ENCODE results near the gene ARL14EP.

ARL14EP gene

GRCh38 chr11:30322826-30323710 lies at the start of gene ARL14EP:
TSS of gene ARL14EP (plus strand) at chr11:30323104. CDS start at chr11:30330949, 7,845 bp downstream.
- peak; percentile 90 for DNase-seq

- DNase-seq = no peak
These were observed 45.7 kb upstream of the ARL14EP start for GRCh38 chr11:30277176-30277575.

- no peak for DNase-seq
These were observed 43.1 kb upstream of the ARL14EP start for GRCh38 chr11:30279796-30280195.

GRCh38 chr11:30281476-30282288 lies 41.2 kb upstream of the ARL14EP start:
- DNase-seq = no peak

- DNase-seq = peak; percentile 36
These were observed 40.6 kb upstream of the ARL14EP start for GRCh38 chr11:30282289-30282631.

GRCh38 chr11:30284836-30285235 lies 38.1 kb upstream of the ARL14EP start:
- no peak for DNase-seq

GRCh38 chr11:30285416-30286121 lies 37.3 kb upstream of the ARL14EP start:
- no peak for DNase-seq

GRCh38 chr11:30291331-30291730 lies 31.6 kb upstream of the ARL14EP start:
- no peak for DNase-seq

GRCh38 chr11:30292545-30292944 lies 30.4 kb upstream of the ARL14EP start:
- DNase-seq = no peak

GRCh38 chr11:30295178-30295885 lies 27.6 kb upstream of the ARL14EP start:
- no peak for DNase-seq

- DNase-seq = no peak
These were observed 18.3 kb upstream of the ARL14EP start for GRCh38 chr11:30304620-30305019.

- no peak for DNase-seq
These were observed 12.3 kb upstream of the ARL14EP start for GRCh38 chr11:30310623-30311022.

- no peak for DNase-seq
These were observed 11.7 kb upstream of the ARL14EP start for GRCh38 chr11:30311189-30311588.

GRCh38 chr11:30312243-30312642 lies 10.7 kb upstream of the ARL14EP start:
- no peak for DNase-seq

GRCh38 chr11:30313580-30313979 lies 9.3 kb upstream of the ARL14EP start:
- no peak for DNase-seq

- DNase-seq = no peak
These were observed 8.3 kb upstream of the ARL14EP start for GRCh38 chr11:30314625-30315024.

GRCh38 chr11:30316237-30316636 lies 6.7 kb upstream of the ARL14EP start:
- no peak for DNase-seq

- no peak for DNase-seq
These were observed 5.9 kb upstream of the ARL14EP start for GRCh38 chr11:30317030-30317429.

GRCh38 chr11:30321321-30321720 lies 1.6 kb upstream of the ARL14EP start:
- no peak for DNase-seq

- no peak for DNase-seq
These were observed 713 bp upstream of the ARL14EP start for GRCh38 chr11:30322191-30322590.

GRCh38 chr11:30326114-30326778 lies 3.3 kb downstream of the ARL14EP start:
- DNase-seq = no peak

GRCh38 chr11:30326906-30327305 lies 4.0 kb downstream of the ARL14EP start:
- peak; percentile 12 for DNase-seq
